ENCODE data around the gene CRYGA. TPM values are rescaled to one million over a fixed set of nuclear protein-coding genes. Genes with fewer than 3 reads are reported as not detected.

The CRYGA gene
- total RNA-seq, 1 experiment from 2014 or later = not detected

DNA sequence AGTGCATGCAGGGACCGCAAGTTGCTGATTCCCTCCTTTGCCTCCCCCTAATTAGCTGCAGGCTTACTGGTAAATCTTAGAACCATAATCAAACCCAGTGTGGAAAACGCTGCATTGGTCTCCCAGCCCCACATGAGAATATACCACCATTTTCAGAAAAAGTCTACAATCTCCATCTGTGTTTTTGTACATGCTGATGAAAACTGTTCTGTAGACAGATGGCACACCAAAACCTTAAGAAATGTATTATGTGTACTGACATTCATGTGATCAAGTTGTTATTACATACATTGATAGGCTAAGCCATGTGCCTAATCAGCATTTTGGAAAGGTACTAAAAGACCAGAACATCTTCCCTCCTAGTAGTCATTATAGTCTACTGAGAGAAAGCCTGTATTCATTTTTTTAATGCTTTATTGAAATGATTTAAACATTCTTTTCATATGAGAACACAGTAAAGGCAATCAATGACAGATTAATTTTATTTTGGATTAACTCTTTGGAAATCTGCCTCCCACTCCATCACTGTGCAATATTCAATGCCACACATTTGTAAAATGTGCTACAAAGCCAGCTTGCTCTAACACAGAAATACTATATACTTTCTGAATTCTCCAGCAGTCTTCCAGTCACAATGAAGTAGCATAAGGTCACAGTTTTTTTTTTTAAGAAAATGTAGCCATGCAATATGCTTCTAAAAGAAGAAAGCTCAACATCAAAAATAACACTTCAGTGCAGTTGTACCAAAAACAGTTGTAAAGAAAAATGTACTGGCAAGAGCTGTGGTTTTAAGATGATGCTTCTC, 1.8 kb upstream of the CRYGA start:
- no peak overlapping the region for H3K27ac Mint-ChIP-seq (ENCODE audit: low read depth, unreplicated experiment)
- H3K36me3 Mint-ChIP-seq (ENCODE audit: insufficient read depth, unreplicated experiment) = no peaks in the 10 kb centered on the region
- peaks cover 38% of the 10 kb centered on the region for H3K27me3 Mint-ChIP-seq (ENCODE audit: insufficient read depth, unreplicated experiment)
- no peaks in the 10 kb centered on the region for H3K4me1 Mint-ChIP-seq (ENCODE audit: insufficient read depth, unreplicated experiment)
- H3K4me3 Mint-ChIP-seq (ENCODE audit: unreplicated experiment) = no peak overlapping the region
- TF ChIP-seq, protein P1, sequence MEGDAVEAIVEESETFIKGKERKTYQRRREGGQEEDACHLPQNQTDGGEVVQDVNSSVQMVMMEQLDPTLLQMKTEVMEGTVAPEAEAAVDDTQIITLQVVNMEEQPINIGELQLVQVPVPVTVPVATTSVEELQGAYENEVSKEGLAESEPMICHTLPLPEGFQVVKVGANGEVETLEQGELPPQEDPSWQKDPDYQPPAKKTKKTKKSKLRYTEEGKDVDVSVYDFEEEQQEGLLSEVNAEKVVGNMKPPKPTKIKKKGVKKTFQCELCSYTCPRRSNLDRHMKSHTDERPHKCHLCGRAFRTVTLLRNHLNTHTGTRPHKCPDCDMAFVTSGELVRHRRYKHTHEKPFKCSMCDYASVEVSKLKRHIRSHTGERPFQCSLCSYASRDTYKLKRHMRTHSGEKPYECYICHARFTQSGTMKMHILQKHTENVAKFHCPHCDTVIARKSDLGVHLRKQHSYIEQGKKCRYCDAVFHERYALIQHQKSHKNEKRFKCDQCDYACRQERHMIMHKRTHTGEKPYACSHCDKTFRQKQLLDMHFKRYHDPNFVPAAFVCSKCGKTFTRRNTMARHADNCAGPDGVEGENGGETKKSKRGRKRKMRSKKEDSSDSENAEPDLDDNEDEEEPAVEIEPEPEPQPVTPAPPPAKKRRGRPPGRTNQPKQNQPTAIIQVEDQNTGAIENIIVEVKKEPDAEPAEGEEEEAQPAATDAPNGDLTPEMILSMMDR (IDR thresholded peaks at IDR 0.05; ENCODE audit: unreplicated experiment) = no peak
- ChIA-PET POLR2A (no interaction called here), CTCF (interaction anchor here (0.6 to 5.4 kb wide), 3 partner anchors 10 to 60 kb away, joined by 3 to 37 read pairs (median 5); no protein-coding TSS in a partner anchor)
- no peak for DNase-seq (ENCODE audit: unreplicated experiment)
- intact Hi-C loops (cut with micrococcal nuclease) = no loop called here
- BruUV-seq (replicated peaks) = no TSS peak
- no peaks in the 10 kb centered on the region for H3K9me3 Mint-ChIP-seq (ENCODE audit: unreplicated experiment)

DNA sequence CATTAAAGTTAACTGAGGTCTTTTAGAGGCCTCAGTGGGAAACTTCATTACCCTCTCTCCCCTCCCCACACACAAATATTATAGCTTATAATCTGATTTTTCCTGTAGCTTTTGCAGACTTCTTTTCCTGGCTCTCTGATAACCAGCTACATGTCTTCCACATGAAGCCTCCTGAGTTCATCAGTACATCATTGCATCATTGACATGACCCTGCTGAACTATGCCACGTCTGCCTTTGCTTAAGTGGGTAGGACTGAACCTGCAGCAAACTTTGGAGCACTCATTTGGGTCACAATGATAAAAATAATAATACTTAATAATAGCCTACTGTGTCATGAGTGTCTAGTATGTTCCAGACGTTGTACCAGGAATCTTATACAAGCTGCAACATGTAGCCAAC, 7.0 kb downstream of the CRYGA start:
- Mint-ChIP-seq H3K9me3 (ENCODE audit: unreplicated experiment) (no peaks in the 10 kb centered on the region), H3K4me1 (ENCODE audit: insufficient read depth, unreplicated experiment) (no peaks in the 10 kb centered on the region), H3K27me3 (ENCODE audit: insufficient read depth, unreplicated experiment) (no peaks in the 10 kb centered on the region), H3K36me3 (ENCODE audit: insufficient read depth, unreplicated experiment) (no peaks in the 10 kb centered on the region), H3K27ac (ENCODE audit: low read depth, unreplicated experiment) (no peak overlapping the region), H3K4me3 (ENCODE audit: unreplicated experiment) (no peak overlapping the region)
- TF ChIP-seq, protein P1 (IDR thresholded peaks at IDR 0.05; ENCODE audit: unreplicated experiment) = no peak
- ChIA-PET POLR2A (interaction anchor here (1.5 kb wide), 1 partner anchor 14 kb away, joined by 4 read pairs; no protein-coding TSS in a partner anchor), CTCF (interaction anchor here (0.7 to 1.6 kb wide), 3 partner anchors 14 to 63 kb away, joined by 3 to 16 read pairs (median 4); no protein-coding TSS in a partner anchor)
- no peak for DNase-seq (ENCODE audit: unreplicated experiment)
- intact Hi-C loops (cut with micrococcal nuclease) = no loop called here
- BruUV-seq (replicated peaks) = no TSS peak

DNA sequence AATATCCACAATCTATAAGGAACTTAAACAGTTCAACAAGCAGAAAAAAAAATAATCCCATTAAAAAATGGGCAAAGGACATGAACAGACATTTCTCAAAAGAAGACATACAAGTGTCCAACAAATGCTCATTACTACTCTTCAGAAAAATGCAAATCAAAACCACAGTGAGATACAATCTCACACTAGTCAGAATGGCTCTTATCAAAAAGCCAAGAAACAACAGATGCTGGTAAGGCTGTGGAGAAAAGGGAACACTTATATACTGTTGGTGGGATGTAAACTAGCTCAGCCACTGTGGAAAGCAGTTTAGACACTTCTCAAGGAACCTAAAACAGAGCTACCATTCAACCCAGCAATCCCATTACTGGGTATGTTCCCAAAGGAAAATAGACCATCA, 10.2 kb downstream of the CRYGA start:
- H3K4me1 Mint-ChIP-seq (ENCODE audit: insufficient read depth, unreplicated experiment) = no peaks in the 10 kb centered on the region
- TF ChIP-seq, protein P1 (IDR thresholded peaks at IDR 0.05; ENCODE audit: unreplicated experiment) = no peak
- intact Hi-C loops (cut with micrococcal nuclease) = no loop called here
- no peaks in the 10 kb centered on the region for H3K9me3 Mint-ChIP-seq (ENCODE audit: unreplicated experiment)
- H3K4me3 Mint-ChIP-seq (ENCODE audit: unreplicated experiment) = no peak overlapping the region
- CTCF ChIA-PET = interaction anchor here (2.5 kb wide), 1 partner anchor 22 kb away, joined by 12 read pairs; no protein-coding TSS in a partner anchor
- POLR2A ChIA-PET = interaction anchor here (1.1 kb wide), 1 partner anchor 8 kb away, joined by 3 read pairs; no protein-coding TSS in a partner anchor
- no peaks in the 10 kb centered on the region for H3K27me3 Mint-ChIP-seq (ENCODE audit: insufficient read depth, unreplicated experiment)
- no TSS peak for BruUV-seq (replicated peaks)
- no peak overlapping the region for H3K27ac Mint-ChIP-seq (ENCODE audit: low read depth, unreplicated experiment)
- no peaks in the 10 kb centered on the region for H3K36me3 Mint-ChIP-seq (ENCODE audit: insufficient read depth, unreplicated experiment)
- no peak for DNase-seq (ENCODE audit: unreplicated experiment)

DNA sequence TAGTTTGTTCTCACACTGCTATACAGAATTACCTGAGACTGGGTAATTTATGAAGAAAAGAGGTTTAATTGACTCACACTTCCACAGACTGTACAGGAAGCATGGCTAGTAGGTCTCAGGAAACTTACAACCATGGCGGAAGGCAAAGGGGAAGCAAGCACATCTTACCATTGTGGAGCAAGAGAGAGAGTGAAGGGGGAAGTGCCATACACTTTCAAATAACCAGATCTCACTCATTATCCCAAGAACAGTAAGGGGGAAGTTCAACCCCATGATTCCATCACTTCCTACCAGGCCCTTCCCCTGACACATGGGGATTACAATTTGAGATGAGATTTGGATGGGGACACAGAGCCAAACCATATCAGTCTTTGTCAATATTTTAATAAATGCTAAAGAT, 12.4 kb downstream of the CRYGA start:
- H3K9me3 Mint-ChIP-seq (ENCODE audit: unreplicated experiment) = no peaks in the 10 kb centered on the region
- no TSS peak for BruUV-seq (replicated peaks)
- H3K4me3 Mint-ChIP-seq (ENCODE audit: unreplicated experiment) = no peak overlapping the region
- no peak for DNase-seq (ENCODE audit: unreplicated experiment)
- CTCF ChIA-PET = no interaction called here
- intact Hi-C loops (cut with micrococcal nuclease) = no loop called here
- H3K27me3 Mint-ChIP-seq (ENCODE audit: insufficient read depth, unreplicated experiment) = no peaks in the 10 kb centered on the region
- POLR2A ChIA-PET = no interaction called here
- H3K4me1 Mint-ChIP-seq (ENCODE audit: insufficient read depth, unreplicated experiment) = no peaks in the 10 kb centered on the region
- TF ChIP-seq, protein P1 (IDR thresholded peaks at IDR 0.05; ENCODE audit: unreplicated experiment) = no peak
- no peak overlapping the region for H3K27ac Mint-ChIP-seq (ENCODE audit: low read depth, unreplicated experiment)
- H3K36me3 Mint-ChIP-seq (ENCODE audit: insufficient read depth, unreplicated experiment) = no peaks in the 10 kb centered on the region

Data from MCF 10A (cell line).